HepG2 (cell line): ENCODE results near the gene TP73.

Experiments used
- GTF2F1 ChIP-seq: fragments of 150-350 bp; IDR thresholded peaks from 2 replicates; pipeline ENCODE4 v1.6.1; 2014; ENCODE audit warnings: low read length
- MAFG ChIP-seq: sonication (generic); formaldehyde crosslinking; IDR thresholded peaks from 2 replicates; pipeline ENCODE4 v1.5.1; 2020; ENCODE audit warnings: mild to moderate bottlenecking, missing genetic modification reagents
- RXRA ChIP-seq: sonication (generic); formaldehyde crosslinking; IDR thresholded peaks from 2 replicates; pipeline ENCODE4 v1.5.1; 2020; ENCODE audit warnings: missing genetic modification reagents
- TBP ChIP-seq: sonication (generic); formaldehyde crosslinking; IDR thresholded peaks from 2 replicates; pipeline ENCODE4 v1.5.0; 2020; ENCODE audit warnings: missing genetic modification reagents
- TEAD2 ChIP-seq: sonication (generic); formaldehyde crosslinking; IDR thresholded peaks from 2 replicates; pipeline ENCODE4 v1.9.0; 2021; ENCODE audit warnings: missing genetic modification reagents
- ZKSCAN1 ChIP-seq: fragments of 150-350 bp; IDR thresholded peaks from 2 replicates; pipeline ENCODE4 v1.6.1; 2014; ENCODE audit warnings: low read length
- ZNF572 ChIP-seq: sonication (generic); formaldehyde crosslinking; IDR thresholded peaks from 2 replicates; pipeline ENCODE4 v1.5.1; 2020; ENCODE audit warnings: mild to moderate bottlenecking, missing genetic modification reagents
- TF ChIP-seq, protein P1 (sequence below): IDR thresholded peaks from 2 replicates; pipeline ENCODE4 v1.6.1; 2012; ENCODE audit warnings: inconsistent platforms
- TF ChIP-seq, protein P2 (sequence below): sonication (generic); formaldehyde crosslinking; IDR thresholded peaks from 2 replicates; pipeline ENCODE4 v1.5.0; 2020; ENCODE audit warnings: mild to moderate bottlenecking, missing genetic modification reagents, moderate library complexity
- TF ChIP-seq, protein P3 (sequence below): sonication (generic); formaldehyde crosslinking; IDR thresholded peaks from 2 replicates; pipeline ENCODE4 v1.8.0; 2022; ENCODE audit warnings: low read depth, missing genetic modification reagents
- TF ChIP-seq, protein P4 (sequence below): sonication (generic); formaldehyde crosslinking; IDR thresholded peaks from 2 replicates; pipeline ENCODE4 v1.8.0; 2022; ENCODE audit warnings: missing genetic modification reagents, mild to moderate bottlenecking, moderate library complexity, borderline replicate concordance

DNA sequence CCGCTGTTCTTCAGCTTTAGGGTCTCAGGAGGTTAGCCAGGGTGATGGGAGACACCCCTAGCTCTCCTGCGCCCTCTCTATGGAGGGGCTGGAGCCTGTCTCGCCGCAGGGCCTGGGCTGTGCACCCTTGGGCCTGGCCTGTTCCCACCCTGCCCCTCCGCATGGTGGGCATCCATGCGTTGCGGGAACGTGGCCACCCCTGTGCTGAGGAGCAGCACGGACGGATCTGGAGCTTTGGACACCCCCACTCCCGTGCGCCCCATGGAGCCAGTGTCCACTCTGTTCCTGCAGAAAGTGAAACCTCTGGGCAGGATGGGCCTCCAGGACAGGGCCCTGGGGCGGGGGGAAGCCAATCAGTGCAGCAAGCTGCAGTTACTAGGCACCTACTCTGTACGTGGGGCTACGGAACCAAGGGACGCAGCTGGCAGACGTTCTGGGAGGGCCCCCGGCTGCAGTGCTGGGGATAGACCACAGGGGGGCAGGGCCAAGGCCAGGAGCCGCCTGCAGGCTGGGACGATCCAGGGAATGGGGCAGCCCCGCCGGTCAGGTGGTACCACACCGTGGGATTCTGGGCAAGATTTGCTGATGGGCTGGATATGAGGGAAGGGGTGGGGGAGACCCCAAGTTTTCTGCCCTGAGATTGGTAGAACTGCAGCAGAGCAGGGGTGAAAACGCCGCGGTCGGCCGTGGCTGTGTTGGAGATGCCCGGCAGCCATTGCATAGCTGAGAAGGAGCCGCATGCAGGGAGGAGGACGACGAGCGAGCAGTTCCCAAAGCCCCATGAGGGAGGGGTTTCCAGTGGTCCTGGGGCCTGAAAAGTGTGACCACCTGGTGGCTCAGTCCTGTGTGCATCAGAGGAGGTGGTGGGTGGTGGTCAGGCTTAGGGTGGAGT is 43.3 kb downstream of the TP73 start:
- TF ChIP-seq, protein P1, sequence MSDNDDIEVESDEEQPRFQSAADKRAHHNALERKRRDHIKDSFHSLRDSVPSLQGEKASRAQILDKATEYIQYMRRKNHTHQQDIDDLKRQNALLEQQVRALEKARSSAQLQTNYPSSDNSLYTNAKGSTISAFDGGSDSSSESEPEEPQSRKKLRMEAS = no peak
- TF ChIP-seq TEAD2 (CRISPR knock-in tag) = no peak
- TF ChIP-seq GTF2F1 = no peak
- TF ChIP-seq, protein P2, sequence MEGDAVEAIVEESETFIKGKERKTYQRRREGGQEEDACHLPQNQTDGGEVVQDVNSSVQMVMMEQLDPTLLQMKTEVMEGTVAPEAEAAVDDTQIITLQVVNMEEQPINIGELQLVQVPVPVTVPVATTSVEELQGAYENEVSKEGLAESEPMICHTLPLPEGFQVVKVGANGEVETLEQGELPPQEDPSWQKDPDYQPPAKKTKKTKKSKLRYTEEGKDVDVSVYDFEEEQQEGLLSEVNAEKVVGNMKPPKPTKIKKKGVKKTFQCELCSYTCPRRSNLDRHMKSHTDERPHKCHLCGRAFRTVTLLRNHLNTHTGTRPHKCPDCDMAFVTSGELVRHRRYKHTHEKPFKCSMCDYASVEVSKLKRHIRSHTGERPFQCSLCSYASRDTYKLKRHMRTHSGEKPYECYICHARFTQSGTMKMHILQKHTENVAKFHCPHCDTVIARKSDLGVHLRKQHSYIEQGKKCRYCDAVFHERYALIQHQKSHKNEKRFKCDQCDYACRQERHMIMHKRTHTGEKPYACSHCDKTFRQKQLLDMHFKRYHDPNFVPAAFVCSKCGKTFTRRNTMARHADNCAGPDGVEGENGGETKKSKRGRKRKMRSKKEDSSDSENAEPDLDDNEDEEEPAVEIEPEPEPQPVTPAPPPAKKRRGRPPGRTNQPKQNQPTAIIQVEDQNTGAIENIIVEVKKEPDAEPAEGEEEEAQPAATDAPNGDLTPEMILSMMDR = peak; percentile 89
- TF ChIP-seq, protein P3, sequence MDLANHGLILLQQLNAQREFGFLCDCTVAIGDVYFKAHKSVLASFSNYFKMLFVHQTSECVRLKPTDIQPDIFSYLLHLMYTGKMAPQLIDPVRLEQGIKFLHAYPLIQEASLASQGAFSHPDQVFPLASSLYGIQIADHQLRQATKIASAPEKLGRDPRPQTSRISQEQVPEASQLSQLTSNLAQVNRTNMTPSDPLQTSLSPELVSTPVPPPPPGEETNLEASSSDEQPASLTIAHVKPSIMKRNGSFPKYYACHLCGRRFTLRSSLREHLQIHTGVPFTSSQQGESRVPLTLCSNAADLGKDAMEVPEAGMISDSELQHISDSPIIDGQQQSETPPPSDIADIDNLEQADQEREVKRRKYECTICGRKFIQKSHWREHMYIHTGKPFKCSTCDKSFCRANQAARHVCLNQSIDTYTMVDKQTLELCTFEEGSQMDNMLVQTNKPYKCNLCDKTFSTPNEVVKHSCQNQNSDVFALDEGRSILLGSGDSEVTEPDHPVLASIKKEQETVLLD (CRISPR knock-in tag) = no peak
- TF ChIP-seq RXRA (CRISPR knock-in tag) = no peak
- TF ChIP-seq ZNF572 (CRISPR knock-in tag) = no peak
- TF ChIP-seq MAFG (CRISPR knock-in tag) = no peak
- no peak for TF ChIP-seq TBP (CRISPR knock-in tag)
- TF ChIP-seq, protein P4, sequence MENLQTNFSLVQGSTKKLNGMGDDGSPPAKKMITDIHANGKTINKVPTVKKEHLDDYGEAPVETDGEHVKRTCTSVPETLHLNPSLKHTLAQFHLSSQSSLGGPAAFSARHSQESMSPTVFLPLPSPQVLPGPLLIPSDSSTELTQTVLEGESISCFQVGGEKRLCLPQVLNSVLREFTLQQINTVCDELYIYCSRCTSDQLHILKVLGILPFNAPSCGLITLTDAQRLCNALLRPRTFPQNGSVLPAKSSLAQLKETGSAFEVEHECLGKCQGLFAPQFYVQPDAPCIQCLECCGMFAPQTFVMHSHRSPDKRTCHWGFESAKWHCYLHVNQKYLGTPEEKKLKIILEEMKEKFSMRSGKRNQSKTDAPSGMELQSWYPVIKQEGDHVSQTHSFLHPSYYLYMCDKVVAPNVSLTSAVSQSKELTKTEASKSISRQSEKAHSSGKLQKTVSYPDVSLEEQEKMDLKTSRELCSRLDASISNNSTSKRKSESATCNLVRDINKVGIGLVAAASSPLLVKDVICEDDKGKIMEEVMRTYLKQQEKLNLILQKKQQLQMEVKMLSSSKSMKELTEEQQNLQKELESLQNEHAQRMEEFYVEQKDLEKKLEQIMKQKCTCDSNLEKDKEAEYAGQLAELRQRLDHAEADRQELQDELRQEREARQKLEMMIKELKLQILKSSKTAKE (CRISPR knock-in tag) = no peak
- no peak for TF ChIP-seq ZKSCAN1
